ENCODE measurements around the gene BMPER. TPM values are rescaled to one million over a fixed set of nuclear protein-coding genes. Genes with fewer than 3 reads are reported as not detected.

The BMPER gene
- polyA plus RNA-seq, 1 donor from 2014 or later, result 2.1 TPM

DNA sequence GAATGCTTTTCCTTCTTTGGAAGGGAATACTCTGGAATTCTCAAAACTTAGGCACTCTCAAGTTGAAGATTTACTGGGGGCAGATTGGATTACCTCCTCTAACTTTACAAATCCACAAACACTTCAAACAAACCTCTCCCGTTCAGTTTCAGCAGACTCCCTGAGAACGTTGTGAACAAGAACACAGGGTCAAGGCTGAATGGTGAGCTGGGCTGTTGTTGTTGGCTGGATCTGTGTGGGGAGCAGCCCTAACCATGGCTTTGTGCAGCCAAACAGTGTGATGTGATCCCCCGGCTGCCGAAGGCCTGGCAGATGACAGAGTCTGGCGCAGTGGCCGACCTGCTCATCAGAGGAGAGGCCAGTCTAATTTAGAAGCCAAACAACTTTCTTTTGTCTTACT lies 93.1 kb downstream of the BMPER start:
- no peak overlapping the region for H2AFZ ChIP-seq (ENCODE audit: low read depth, low read length)

DNA sequence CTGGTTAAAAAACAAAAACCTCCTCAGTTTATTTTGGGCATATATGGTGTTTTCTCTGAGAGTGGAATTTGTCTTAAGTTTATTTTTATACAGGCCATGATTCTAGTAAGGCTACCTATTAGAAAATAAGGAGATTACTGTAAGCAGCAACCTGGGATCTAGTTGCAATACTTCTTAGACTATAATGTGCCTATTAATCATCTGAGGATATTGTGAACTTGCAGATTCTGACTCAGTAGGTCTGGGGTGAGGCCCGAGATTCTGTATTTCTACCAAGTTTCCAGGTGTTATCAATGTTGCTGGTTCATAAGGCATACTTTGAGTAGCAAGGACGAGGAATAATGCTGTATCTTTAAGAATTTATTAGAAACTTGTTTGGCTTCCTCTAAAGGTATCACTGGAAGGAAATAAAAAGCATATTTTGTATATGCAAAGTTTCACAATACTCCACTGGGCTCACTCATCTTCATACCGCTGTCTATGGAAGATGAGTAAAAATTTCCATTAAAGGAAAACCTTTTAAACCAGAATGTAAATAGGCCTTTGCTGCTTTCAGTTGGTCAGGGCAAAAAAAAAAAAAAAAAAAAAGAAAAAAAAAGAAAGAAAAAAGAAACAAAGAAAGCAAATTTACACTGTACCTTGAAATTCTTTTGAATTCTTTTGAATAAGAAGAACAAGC lies 105.8 kb downstream of the BMPER start:
- no peaks in the 10 kb centered on the region for H3K9me2 ChIP-seq (ENCODE audit: insufficient read depth, low read length)
- H2AFZ ChIP-seq (ENCODE audit: low read depth, low read length), result no peak overlapping the region
- H3K9ac ChIP-seq (ENCODE audit: low read length), result no peak overlapping the region
- TF ChIP-seq, protein P1, sequence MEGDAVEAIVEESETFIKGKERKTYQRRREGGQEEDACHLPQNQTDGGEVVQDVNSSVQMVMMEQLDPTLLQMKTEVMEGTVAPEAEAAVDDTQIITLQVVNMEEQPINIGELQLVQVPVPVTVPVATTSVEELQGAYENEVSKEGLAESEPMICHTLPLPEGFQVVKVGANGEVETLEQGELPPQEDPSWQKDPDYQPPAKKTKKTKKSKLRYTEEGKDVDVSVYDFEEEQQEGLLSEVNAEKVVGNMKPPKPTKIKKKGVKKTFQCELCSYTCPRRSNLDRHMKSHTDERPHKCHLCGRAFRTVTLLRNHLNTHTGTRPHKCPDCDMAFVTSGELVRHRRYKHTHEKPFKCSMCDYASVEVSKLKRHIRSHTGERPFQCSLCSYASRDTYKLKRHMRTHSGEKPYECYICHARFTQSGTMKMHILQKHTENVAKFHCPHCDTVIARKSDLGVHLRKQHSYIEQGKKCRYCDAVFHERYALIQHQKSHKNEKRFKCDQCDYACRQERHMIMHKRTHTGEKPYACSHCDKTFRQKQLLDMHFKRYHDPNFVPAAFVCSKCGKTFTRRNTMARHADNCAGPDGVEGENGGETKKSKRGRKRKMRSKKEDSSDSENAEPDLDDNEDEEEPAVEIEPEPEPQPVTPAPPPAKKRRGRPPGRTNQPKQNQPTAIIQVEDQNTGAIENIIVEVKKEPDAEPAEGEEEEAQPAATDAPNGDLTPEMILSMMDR (IDR thresholded peaks at IDR 0.05; ENCODE audit: poor library complexity, severe bottlenecking), result no peak
- TF ChIP-seq SMC3 (conservative IDR thresholded peaks at IDR 0.05; ENCODE audit: poor library complexity) (no peak), POLR2AphosphoS5 (IDR thresholded peaks at IDR 0.05) (no peak), MXI1 (conservative IDR thresholded peaks at IDR 0.05; ENCODE audit: poor library complexity, severe bottlenecking) (no peak), RAD21 (conservative IDR thresholded peaks at IDR 0.05) (no peak), EP300 (conservative IDR thresholded peaks at IDR 0.05; ENCODE audit: poor library complexity, severe bottlenecking) (no peak), TAF1 (IDR thresholded peaks at IDR 0.05; ENCODE audit: low read depth) (no peak), EZH2 (IDR thresholded peaks at IDR 0.05; ENCODE audit: borderline replicate concordance, insufficient read depth, low read length, poor library complexity, severe bottlenecking) (no peak)
- TF ChIP-seq, protein P2, sequence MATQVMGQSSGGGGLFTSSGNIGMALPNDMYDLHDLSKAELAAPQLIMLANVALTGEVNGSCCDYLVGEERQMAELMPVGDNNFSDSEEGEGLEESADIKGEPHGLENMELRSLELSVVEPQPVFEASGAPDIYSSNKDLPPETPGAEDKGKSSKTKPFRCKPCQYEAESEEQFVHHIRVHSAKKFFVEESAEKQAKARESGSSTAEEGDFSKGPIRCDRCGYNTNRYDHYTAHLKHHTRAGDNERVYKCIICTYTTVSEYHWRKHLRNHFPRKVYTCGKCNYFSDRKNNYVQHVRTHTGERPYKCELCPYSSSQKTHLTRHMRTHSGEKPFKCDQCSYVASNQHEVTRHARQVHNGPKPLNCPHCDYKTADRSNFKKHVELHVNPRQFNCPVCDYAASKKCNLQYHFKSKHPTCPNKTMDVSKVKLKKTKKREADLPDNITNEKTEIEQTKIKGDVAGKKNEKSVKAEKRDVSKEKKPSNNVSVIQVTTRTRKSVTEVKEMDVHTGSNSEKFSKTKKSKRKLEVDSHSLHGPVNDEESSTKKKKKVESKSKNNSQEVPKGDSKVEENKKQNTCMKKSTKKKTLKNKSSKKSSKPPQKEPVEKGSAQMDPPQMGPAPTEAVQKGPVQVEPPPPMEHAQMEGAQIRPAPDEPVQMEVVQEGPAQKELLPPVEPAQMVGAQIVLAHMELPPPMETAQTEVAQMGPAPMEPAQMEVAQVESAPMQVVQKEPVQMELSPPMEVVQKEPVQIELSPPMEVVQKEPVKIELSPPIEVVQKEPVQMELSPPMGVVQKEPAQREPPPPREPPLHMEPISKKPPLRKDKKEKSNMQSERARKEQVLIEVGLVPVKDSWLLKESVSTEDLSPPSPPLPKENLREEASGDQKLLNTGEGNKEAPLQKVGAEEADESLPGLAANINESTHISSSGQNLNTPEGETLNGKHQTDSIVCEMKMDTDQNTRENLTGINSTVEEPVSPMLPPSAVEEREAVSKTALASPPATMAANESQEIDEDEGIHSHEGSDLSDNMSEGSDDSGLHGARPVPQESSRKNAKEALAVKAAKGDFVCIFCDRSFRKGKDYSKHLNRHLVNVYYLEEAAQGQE (IDR thresholded peaks at IDR 0.05; ENCODE audit: borderline replicate concordance), result no peak
- no peak overlapping the region for H3K27ac ChIP-seq (ENCODE audit: low read length)
- H4K20me1 ChIP-seq (ENCODE audit: insufficient read depth), result no peaks in the 10 kb centered on the region
- no peaks in the 10 kb centered on the region for H3K79me2 ChIP-seq (replicated peaks; ENCODE audit: insufficient read depth, low read length)
- no peaks in the 10 kb centered on the region for H3K27me3 ChIP-seq (ENCODE audit: insufficient read depth, low read depth, low read length)
- H3K36me3 ChIP-seq (ENCODE audit: insufficient read depth, low read length), result no peaks in the 10 kb centered on the region
- H3K9me3 ChIP-seq (ENCODE audit: low read length), result no peaks in the 10 kb centered on the region
- H3K4me2 ChIP-seq (ENCODE audit: low read length), result no peak overlapping the region
- no peaks in the 10 kb centered on the region for H3F3A ChIP-seq (ENCODE audit: insufficient read depth, low read length, poor library complexity, severe bottlenecking)
- H3K4me3 ChIP-seq (ENCODE audit: low read length), result no peak overlapping the region

More for the DNA sequence above, 93.1 kb downstream of the BMPER start:
- Histone ChIP-seq H3K79me2 (replicated peaks; ENCODE audit: insufficient read depth, low read length) (no peaks in the 10 kb centered on the region), H3K36me3 (ENCODE audit: insufficient read depth, low read length) (no peaks in the 10 kb centered on the region), H3K9ac (ENCODE audit: low read length) (no peak overlapping the region), H3K4me2 (ENCODE audit: low read length) (no peak overlapping the region), H3F3A (ENCODE audit: insufficient read depth, low read length, poor library complexity, severe bottlenecking) (no peaks in the 10 kb centered on the region), H3K27ac (ENCODE audit: low read length) (no peak overlapping the region), H3K9me2 (ENCODE audit: insufficient read depth, low read length) (no peaks in the 10 kb centered on the region), H3K9me3 (ENCODE audit: low read length) (no peaks in the 10 kb centered on the region), H3K27me3 (ENCODE audit: insufficient read depth, low read depth, low read length) (no peaks in the 10 kb centered on the region), H4K20me1 (ENCODE audit: insufficient read depth) (no peaks in the 10 kb centered on the region), H3K4me3 (ENCODE audit: low read length) (no peak overlapping the region)
- TF ChIP-seq, protein P1 (IDR thresholded peaks at IDR 0.05; ENCODE audit: poor library complexity, severe bottlenecking), result no peak
- TF ChIP-seq EZH2 (IDR thresholded peaks at IDR 0.05; ENCODE audit: borderline replicate concordance, insufficient read depth, low read length, poor library complexity, severe bottlenecking), result no peak

Measured in neural cell (in vitro differentiated cells).